Osteoblast (primary cell): ENCODE data around the gene MYADML2. TPM values are rescaled to one million over a fixed set of nuclear protein-coding genes. Genes with fewer than 3 reads are reported as not detected.

Experiments used
- DNase-seq: peaks from one replicate; pipeline ENCODE4 v3.0.0; 2011; ENCODE audit warnings: low spot score, mixed read lengths; ENCODE audit not compliant: insufficient read length; ENCODE audit errors: missing footprints
- H2AFZ ChIP-seq: 2 replicates; pipeline ENCODE4 v1.6.0; 2011; ENCODE audit warnings: mild to moderate bottlenecking, low read length
- H3K27ac ChIP-seq: 2 replicates; pipeline ENCODE4 v1.5.1; 2011; ENCODE audit warnings: mild to moderate bottlenecking, low read depth, low read length, moderate library complexity
- H3K27me3 ChIP-seq: 2 replicates; pipeline ENCODE4 v1.6.0; 2012; ENCODE audit warnings: mild to moderate bottlenecking, control low read depth, inconsistent platforms, low read length, moderate library complexity; ENCODE audit not compliant: insufficient read depth
- H3K36me3 ChIP-seq: 2 replicates; pipeline ENCODE4 v1.5.1; 2011; ENCODE audit warnings: mild to moderate bottlenecking, low read length, control low read depth, moderate library complexity; ENCODE audit not compliant: insufficient read depth
- H3K4me1 ChIP-seq: 2 replicates; pipeline ENCODE4 v1.5.1; 2011; ENCODE audit warnings: mild to moderate bottlenecking, low read length, control low read depth, moderate library complexity; ENCODE audit not compliant: insufficient read depth
- H3K4me2 ChIP-seq: 2 replicates; pipeline ENCODE4 v1.6.0; 2011; ENCODE audit warnings: mild to moderate bottlenecking, low read length; ENCODE audit not compliant: insufficient read depth
- H3K4me3 ChIP-seq: fragments of 200-600 bp; sonication (generic); 3 replicates; pipeline ENCODE4 v1.5.1; 2012; ENCODE audit warnings: mild to moderate bottlenecking, low read length, inconsistent platforms; ENCODE audit not compliant: insufficient read depth
- H3K79me2 ChIP-seq: 2 replicates; pipeline ENCODE4 v1.6.0; 2012; ENCODE audit warnings: mild to moderate bottlenecking, low read length, control low read depth, inconsistent platforms; ENCODE audit not compliant: insufficient read depth
- H3K9me3 ChIP-seq: 2 replicates; pipeline ENCODE4 v1.5.1; 2011; ENCODE audit warnings: low read depth, low read length, control low read depth
- H4K20me1 ChIP-seq: 2 replicates; pipeline ENCODE4 v1.6.0; 2012; ENCODE audit warnings: mild to moderate bottlenecking, low read length, control low read depth; ENCODE audit not compliant: insufficient read depth
- CTCF ChIP-seq: IDR thresholded peaks from 2 replicates; pipeline ENCODE4 v1.5.1; 2011; ENCODE audit warnings: mild to moderate bottlenecking, low read depth, low read length, moderate library complexity; ENCODE audit errors: extremely low read depth
- total RNA-seq: library from RNA; depleted of rRNA; stranded (reverse); fragments of >200 nt; gene quantifications from 2 replicates; pipeline ENCODE4 v1.2.3, GENCODE V29; 2012

MYADML2 gene
- total RNA-seq, 1 donor, result not detected

DNA sequence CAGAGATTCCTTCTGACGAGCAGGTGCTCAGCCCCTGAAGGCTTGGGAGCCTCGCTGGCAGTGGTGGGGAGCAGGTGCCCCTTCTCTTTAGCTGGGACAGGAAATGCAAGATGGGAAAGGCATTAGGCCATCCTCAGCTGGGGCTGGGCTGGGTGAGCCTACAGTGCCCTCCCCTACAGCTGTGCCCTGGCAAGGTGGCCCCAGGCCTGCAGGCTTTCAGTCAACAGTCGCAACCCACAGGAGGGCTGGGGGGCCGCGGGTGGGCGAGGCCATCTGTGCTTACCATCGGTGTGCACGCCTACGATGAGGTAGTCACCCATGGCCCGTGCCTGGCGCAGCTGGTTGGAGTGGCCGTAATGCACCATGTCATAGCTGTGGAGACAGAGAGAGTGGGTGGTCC is 37.8 kb downstream of the MYADML2 start:
- no peak overlapping the region for H2AFZ ChIP-seq
- H3K4me2 ChIP-seq, result no peak overlapping the region
- H3K4me1 ChIP-seq, result peaks cover 5% of the 10 kb centered on the region
- DNase-seq, result no peak
- H3K9me3 ChIP-seq, result no peaks in the 10 kb centered on the region
- peaks cover 13% of the 10 kb centered on the region for H3K79me2 ChIP-seq
- peaks cover 27% of the 10 kb centered on the region for H3K36me3 ChIP-seq
- no peaks in the 10 kb centered on the region for H3K27me3 ChIP-seq
- no peak overlapping the region for H3K27ac ChIP-seq
- TF ChIP-seq CTCF, result no peak
- H4K20me1 ChIP-seq, result peaks cover 16% of the 10 kb centered on the region
- H3K4me3 ChIP-seq, result no peak overlapping the region

DNA sequence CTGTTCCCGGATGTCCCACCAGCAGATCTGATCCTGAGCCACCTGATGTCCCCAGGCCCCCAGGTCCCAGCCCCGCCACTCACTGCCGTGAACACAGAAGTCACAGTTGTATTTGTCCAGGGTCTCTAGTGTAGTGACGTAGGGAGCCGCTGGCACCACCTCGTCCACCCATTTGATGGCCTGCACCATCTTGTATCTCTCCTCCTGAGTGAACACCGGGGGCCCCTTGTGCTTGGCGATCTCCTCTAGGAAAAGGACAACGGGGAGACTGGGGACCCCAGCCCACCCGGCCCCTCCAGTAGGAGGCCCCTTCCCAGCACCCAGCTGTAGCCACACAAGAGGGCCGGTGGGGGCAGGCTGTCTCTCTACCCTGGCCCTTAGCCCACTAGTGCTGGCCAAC is 38.2 kb downstream of the MYADML2 start:
- no peak overlapping the region for H3K4me2 ChIP-seq
- DNase-seq, result no peak
- no peaks in the 10 kb centered on the region for H3K27me3 ChIP-seq
- H3K27ac ChIP-seq, result no peak overlapping the region
- H3K4me3 ChIP-seq, result no peak overlapping the region
- peaks cover 5% of the 10 kb centered on the region for H3K4me1 ChIP-seq
- H3K36me3 ChIP-seq, result peaks cover 23% of the 10 kb centered on the region
- H2AFZ ChIP-seq, result no peak overlapping the region
- no peak for TF ChIP-seq CTCF
- peaks cover 12% of the 10 kb centered on the region for H3K79me2 ChIP-seq
- no peaks in the 10 kb centered on the region for H3K9me3 ChIP-seq
- peaks cover 16% of the 10 kb centered on the region for H4K20me1 ChIP-seq

- no peak for DNase-seq
- Histone ChIP-seq H3K9me3 (no peaks in the 10 kb centered on the region), H4K20me1 (peaks cover 15% of the 10 kb centered on the region), H3K4me2 (no peak overlapping the region), H3K27ac (no peak overlapping the region), H3K4me1 (peaks cover 5% of the 10 kb centered on the region), H3K79me2 (peaks cover 12% of the 10 kb centered on the region), H3K27me3 (no peaks in the 10 kb centered on the region), H3K4me3 (no peak overlapping the region), H3K36me3 (peaks cover 9% of the 10 kb centered on the region), H2AFZ (no peak overlapping the region)
- TF ChIP-seq CTCF, result peak; percentile 13
Measured at GRCh38 chr17:81907219-81908145, 39.6 kb downstream of the MYADML2 start.

DNA sequence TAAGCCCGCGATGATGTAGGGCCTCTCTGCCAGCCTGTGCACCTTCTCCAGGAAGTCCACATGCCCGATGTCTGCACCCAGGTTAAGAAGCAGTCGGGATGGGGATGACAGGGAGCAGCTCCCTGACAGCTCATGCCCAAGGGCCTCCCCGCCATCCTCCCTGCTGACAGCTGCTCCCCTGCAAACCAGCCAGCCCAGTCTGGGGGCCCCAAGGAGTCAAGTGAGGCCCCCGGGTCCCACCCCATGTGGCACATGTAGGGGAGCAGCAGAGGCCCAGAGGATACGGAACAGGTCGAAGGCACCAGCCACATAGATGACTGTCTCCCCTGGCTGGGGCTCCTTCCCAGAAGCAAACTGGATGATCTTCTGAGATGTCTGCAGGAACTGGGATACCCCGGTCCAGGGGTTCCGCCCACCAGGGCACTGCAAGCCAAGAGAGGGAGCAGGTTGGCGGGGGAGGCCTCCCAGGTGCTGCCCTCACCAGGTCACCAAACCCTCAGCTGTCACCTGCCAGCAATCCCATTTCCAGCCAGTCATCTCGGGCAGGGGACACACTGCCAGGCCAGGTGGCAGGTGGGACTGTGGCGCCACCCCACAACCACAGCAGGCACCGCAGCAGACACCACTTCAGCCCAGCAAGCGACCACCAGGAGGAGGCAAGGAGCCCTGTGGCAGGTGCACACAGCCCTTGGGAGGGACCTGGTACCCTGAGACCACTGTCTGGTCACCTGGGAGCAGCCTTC is 40.4 kb downstream of the MYADML2 start:
- Histone ChIP-seq H3K27me3 (no peaks in the 10 kb centered on the region), H3K4me3 (no peak overlapping the region), H3K4me1 (peaks cover 5% of the 10 kb centered on the region), H3K4me2 (no peak overlapping the region), H2AFZ (no peak overlapping the region), H3K9me3 (no peaks in the 10 kb centered on the region), H4K20me1 (peaks cover 10% of the 10 kb centered on the region), H3K36me3 (peaks cover 3% of the 10 kb centered on the region), H3K79me2 (peaks cover 12% of the 10 kb centered on the region), H3K27ac (no peak overlapping the region)
- no peak for TF ChIP-seq CTCF
- DNase-seq, result no peak
